ENCODE results near the gene SFN.

- TF ChIP-seq EP300 (IDR thresholded peaks at IDR 0.05) = no peak
- no peak for TF ChIP-seq CTCF (IDR thresholded peaks at IDR 0.05)
- TF ChIP-seq POLR2A (IDR thresholded peaks at IDR 0.05) = no peak
Measured at GRCh38 chr1:26888231-26888630, 25.3 kb downstream of the SFN start.

All from gastroesophageal sphincter (tissue), 3 donors.